Thyroid gland (tissue), 4 donors: ENCODE results near the gene NR1H2.

Experiments
- CTCF ChIP-seq, 6 experiments: fragments of 200-600 bp in 3 of 6; fragments of 450-650 bp in 3 of 6; sonication (generic) in 3 of 6; IDR thresholded peaks; one replicate each; pipeline ENCODE4 v1.5.1; 2016 to 2019; ENCODE audit warnings: antibody characterized with exemption in 6 of 6, mild to moderate bottlenecking in 2 of 6, inconsistent platforms in 1 of 6, moderate library complexity in 1 of 6
- POLR2A ChIP-seq, 2 donors: fragments of 450-650 bp; IDR thresholded peaks; one replicate each; pipeline ENCODE4 v1.6.1; 2017; ENCODE audit warnings: antibody characterized with exemption in 2 of 2, mild to moderate bottlenecking in 2 of 2, moderate library complexity in 1 of 2

GRCh38 chr19:50419580-50420035 is 43.4 kb downstream of the NR1H2 start:
- TF ChIP-seq CTCF (IDR thresholded peaks at IDR 0.05) (no peak), POLR2A (IDR thresholded peaks at IDR 0.05) (no peak)
